ENCODE data around the gene ZNF541.
A peak's percentile ranks its signal among the peaks of the same experiment; 100 is the strongest.

The ZNF541 gene

DNA sequence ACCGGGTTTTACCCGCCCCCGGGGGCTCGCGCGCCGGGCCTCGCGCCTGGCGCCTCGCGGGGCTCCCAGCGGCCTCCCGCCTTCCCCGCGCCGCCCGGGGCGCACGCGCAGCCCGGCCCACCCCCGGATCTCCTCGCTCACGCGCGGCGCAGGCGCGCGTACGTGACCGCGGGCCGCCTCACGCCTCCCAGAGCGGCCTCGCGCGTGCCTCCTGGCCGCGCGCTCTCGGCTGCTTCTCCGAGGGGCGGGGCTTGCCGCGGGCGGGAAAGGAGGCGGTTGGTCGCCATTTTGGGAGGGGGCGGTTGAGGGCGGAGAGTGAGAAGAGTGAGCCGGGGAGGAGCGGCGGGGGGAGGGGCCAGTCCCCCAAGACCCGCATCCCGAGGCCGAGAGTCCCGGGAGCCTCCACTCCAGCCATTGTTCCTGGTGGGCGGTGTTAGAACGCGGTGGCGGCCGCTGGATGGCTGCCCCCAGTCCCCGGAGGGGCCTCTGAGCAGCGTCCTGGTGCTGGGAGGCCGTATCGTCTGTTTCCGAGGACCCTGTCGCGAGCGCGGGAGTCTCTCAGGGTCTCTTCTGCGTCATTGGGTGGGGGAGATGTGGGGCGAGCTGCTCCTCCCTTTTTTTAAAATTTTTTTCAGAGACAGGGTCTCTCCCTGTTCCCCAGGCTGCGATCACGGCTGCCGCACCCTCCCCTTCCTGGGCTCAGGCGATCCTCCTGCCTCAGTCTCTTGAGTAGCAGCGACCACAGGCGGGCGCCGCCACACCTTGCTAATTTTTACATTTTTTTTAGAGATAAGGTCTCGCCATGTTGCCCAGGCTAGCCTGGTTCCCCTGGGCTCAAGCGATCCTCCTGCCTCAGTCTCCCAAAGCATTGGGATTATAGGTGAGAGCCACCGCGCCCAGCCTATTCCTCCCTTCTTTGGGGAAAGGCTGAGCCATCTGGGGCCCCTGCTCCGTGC is at the start of gene ZNF541:
Gene ZNF541, minus strand, starts transcription at position 78 of the 956 bp plus-strand sequence. CDS start 17,292 bp downstream, outside the sequence.
- peak; percentile 61 for DNase-seq (ENCODE audit: low read depth)

DNA sequence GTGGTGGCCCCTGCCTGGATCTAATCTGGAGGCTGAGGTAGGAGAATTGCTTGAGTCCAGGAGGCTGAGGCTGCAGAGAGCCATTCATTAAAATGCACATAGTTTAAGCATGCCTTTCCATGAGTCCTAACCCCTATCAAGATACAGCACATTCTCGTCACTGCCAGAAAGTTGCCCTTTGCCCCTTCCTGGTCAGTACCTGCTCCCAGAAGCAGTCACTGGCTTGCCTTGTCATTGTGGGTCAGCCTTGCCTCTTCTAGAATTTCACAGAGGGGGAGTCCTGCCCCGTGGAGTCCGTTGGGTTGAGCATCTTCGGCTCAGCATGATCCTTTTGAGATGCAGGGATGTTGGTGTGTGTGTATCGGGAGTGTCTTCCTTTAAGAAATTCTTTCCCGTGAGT is 46.8 kb upstream of the ZNF541 start:
- no peak for DNase-seq (ENCODE audit: low read depth)

GRCh38 chr19:47618771-47619170 is 45.8 kb upstream of the ZNF541 start:
- no peak for DNase-seq (ENCODE audit: low read depth)

DNA sequence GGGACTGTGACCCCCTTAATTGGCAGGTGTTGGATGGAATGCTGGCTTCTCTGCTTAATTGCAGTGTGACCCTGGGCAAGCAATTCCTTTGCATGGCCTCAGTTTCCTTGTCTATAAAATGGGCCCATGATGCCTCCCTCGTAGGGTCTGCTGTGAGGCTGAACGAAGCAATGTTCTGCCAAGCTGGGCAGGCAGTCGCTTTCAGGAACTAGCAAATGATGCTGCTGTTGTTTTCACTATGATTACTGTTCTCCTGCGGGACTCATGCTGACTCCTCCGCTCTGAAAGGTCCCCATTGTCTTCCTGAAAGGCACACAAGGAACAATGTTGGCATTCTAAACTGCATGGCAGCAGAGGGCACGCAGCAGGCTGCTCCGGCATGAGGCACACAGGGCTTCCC is 42.8 kb upstream of the ZNF541 start:
- no peak for DNase-seq (ENCODE audit: low read depth)

DNA sequence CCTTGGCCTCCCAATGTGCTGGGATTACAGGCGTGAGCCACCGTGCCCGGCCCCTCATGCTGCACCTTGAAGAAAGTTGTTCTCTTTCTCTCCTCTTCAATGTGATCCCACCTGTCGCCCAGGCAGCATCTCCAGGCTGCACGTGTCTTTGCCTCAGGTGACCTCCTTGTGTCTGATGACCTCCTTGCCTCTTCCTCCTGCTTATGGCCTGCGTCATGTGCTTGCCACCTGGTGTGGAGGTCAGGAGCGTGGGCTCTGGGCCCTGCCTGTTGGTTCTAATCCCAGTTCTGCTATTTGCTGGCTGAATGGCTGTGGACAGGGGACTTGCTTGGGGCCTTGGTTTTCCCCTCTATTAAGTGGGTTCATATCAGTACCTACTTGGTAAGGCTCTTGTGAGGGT is 42.3 kb upstream of the ZNF541 start:
- no peak for DNase-seq (ENCODE audit: low read depth)

GRCh38 chr19:47614559-47614958 is 41.6 kb upstream of the ZNF541 start:
- no peak for DNase-seq (ENCODE audit: low read depth)

- no peak for DNase-seq (ENCODE audit: low read depth)
Observed at GRCh38 chr19:47614021-47614295, 41.0 kb upstream of the ZNF541 start.

DNA sequence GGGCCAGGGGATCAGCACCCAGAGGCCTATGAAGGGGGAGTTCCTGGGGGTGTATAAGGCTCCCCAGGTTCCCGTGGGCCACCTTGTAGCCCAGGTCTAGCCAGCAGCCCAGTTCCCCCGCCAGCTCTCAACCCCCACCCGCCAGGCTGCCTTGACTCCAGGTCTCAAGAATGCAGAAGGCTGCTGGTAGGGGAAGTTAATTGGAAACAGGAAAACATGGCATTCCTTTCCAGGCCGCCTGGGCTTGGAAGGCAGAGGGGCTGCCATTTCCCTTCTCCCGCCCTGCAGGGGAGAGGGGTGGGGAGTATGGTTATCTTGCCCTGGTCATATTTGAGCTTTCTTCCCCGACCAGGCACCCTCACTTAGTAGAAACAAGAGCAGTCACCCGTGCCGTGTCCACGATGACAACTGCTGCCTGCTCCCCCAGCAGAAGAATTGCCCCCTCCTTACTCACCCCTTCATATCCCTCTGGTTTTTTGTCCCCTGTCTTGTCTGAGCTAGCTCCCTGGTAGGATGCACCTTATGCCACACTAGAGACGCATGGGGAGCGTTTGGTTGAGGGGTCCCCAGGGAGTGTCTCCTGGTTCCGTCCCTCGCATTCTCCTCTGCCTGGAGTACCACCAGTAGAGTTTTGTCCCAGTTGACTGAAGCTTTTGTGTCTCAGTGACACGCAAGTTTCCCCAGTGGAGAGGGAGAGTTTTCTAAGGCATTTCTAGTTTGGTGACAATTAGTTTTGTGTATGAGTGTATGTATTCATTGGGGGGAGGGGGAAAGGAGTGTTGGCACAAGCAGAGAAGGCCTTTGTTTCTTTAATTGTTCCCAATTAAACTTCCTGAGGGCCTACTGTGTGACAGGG is 40.4 kb upstream of the ZNF541 start:
- DNase-seq (ENCODE audit: low read depth), result no peak

DNA sequence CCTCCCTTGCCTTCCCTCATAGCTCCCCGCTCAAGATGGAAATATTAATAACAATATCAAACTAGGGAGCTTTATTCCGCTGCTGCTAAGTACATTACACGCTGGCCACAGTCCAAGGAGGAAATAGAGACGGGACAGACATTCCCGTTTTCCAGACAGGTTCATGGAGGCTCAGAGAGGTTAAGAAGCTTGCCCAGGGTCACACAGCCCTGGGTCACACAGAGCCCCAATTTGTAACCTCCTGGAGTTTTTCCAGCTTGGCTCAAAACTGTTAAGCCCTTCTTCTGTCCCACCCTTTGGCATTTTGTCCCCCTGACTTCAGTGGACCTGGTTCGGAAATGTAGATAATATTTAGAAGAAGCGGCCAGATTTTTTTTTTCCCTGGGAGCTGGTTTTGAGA is 38.0 kb upstream of the ZNF541 start:
- no peak for DNase-seq (ENCODE audit: low read depth)

- peak; percentile 25 for DNase-seq (ENCODE audit: low read depth)
Observed at GRCh38 chr19:47609906-47610894, 37.3 kb upstream of the ZNF541 start.

DNA sequence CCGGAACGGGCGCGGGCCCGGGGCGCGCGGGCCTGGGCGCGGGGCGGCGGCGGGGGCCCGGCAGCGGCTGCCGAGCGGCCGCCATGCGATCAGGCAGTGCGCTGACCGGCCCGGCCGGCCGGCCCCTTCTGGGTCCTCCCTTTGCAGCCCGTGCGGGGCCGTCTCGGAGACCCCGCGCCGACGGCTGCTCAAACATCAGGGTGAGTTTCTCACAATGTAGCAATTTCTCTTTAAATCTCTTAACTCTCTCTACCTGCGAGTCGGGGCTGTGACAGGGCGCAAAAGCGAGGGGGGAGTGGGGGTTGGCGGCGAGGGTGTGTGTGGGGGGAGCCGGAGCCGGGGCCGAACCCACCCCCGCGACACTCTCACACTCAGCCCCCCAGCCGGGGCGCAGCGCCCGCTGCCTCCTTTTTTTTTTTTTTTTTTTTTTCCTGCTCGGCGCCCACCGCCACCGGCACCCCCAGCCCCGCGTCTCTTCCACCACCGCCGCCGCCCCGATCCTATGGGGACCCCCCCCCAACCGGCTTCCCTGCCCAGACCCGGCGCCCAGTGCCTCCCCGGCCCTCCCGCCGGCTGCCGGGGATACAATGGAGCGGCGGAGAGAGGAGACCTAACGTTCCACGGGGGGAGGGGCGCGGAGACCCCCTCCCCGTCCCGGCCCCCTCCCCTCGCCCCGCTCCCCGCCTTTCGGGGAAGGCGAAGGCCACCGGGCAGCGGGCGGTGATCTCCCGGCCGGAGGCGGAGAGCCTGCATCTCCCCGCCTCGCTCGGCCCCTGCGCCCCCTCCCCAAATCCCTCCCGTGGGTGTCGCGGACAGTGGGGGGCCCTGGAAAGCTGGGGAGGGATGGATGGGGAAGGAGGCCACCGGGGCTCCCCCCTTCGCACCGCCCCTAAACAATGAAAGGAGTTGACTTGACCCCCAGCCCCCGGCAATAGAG is 36.3 kb upstream of the ZNF541 start, which contains the start of gene BICRA:
Gene BICRA, plus strand, starts transcription at position 166 of the 937 bp plus-strand sequence. CDS start 64,441 bp downstream, outside the sequence.
- peak; percentile 69 for DNase-seq (ENCODE audit: low read depth)

- DNase-seq (ENCODE audit: low read depth), result peak; percentile 94
Observed at GRCh38 chr19:47608074-47608918, 35.3 kb upstream of the ZNF541 start.

GRCh38 chr19:47607564-47608073 is 34.7 kb upstream of the ZNF541 start:
- no peak for DNase-seq (ENCODE audit: low read depth)

- no peak for DNase-seq (ENCODE audit: low read depth)
Observed at GRCh38 chr19:47603706-47604565, 31.0 kb upstream of the ZNF541 start.

DNA sequence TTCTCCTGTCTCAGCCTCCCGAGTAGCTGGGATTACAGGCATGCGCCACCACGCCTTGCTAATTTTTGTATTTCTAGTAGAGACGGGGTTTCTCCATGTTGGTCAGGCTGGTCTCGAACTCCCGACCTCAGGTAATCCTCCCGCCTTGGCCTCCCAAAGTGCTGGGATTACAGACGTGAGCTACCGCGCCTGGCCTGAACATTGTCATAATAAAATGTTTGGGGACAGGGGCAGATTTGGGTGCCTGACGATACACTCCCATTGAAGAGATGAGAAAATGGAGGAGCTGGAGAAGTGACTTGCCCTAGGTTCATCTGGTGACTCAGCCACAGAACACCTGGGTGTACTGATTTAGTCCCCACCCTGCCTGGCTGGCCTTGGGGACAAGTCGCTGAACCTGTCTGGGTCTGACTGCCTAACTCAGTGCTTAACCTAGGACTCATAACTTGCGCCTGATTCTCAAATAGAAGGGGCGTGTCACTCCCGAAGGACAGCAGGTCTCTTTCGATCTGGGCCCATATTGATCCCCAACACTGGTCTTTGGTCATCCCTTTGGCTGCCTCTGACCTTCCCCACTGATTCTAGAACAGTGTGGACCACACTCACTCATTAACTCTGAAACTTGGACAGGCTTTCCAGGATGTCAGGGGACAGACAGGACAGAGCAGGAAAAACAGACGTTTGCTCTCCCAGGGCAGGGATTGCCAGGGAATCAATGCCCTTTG is 28.4 kb upstream of the ZNF541 start:
- DNase-seq (ENCODE audit: low read depth), result no peak

DNA sequence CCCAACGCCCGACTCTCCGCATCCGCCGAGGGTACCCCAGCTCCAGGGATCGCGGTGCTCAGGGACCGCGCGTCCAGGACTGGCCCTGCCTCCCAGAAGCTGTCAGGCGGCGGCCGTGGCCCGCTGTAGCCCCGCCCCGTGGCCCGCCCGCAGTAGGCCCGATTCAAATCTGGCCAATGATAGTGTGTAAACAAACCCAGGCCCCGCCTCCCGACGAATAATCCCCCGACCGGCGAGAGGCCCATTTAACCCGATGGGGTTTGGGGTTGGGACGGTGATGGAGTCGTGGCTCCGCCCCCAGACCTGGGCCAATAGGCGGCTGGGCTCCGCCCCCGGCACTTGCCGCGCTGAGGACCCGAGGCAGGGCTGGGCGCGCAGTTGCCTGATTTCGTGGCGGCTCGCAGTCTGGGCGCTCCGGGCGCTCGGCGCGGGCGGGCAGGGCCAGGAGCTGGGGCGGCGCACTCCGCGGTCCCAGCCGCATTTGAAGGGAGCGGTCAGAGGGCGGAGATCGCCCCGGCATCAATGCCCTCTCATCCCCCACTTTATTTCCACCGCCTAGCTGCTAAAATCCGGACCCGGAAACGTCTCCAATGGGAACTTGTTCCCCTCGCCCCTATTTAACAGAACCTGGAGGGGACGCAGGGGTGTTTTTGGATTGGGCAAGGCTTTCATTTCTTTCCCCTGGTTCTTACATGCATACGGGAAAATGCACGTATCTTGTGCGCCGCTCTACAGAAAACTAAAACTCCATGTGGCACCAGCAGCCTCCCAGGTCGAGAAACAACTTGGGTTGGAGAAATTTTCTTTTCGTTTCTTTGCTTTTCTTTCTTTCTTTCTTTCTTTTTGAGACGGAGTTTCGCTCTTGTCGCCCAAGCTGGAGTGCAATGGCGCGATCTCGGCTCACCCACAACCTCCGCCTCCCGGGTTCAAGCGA is 27.6 kb upstream of the ZNF541 start:
- DNase-seq (ENCODE audit: low read depth), result peak; percentile 99

Measured in activated T-cell treated with anti-CD3 and anti-CD28 coated beads for 24 hours (primary cell).